HG03432 (cell line): Measurements from ENCODE around the gene PTP4A1.
A peak's percentile ranks its signal among the peaks of the same experiment; 100 is the strongest.
"Not testable (repeated sequence)": the region's sequence is repeated elsewhere in the genome, so short reads cannot be mapped to it uniquely, and the experiment has no call there.

Experiments
- ATAC-seq: cut with Tn5 transposase; IDR thresholded peaks from one replicate; pipeline ENCODE4 v1.9.1; 2021; ENCODE audit warnings: mild to moderate bottlenecking, moderate library complexity; ENCODE audit not compliant: unreplicated experiment

Gene PTP4A1

GRCh38 chr6:63581355-63582013 lies 9.2 kb downstream of the PTP4A1 start:
- ATAC-seq, result no peak

- ATAC-seq, result no peak
Observed at GRCh38 chr6:63582579-63583231, 10.4 kb downstream of the PTP4A1 start.

- ATAC-seq, result no peak
Observed at GRCh38 chr6:63584125-63584514, 11.8 kb downstream of the PTP4A1 start.

- no peak for ATAC-seq
Observed at GRCh38 chr6:63584566-63584965, 12.3 kb downstream of the PTP4A1 start.

GRCh38 chr6:63585652-63586051 lies 13.4 kb downstream of the PTP4A1 start:
- ATAC-seq, result not testable (repeated sequence)

GRCh38 chr6:63589952-63590411 lies 17.7 kb downstream of the PTP4A1 start:
- ATAC-seq, result no peak

- no peak for ATAC-seq
Observed at GRCh38 chr6:63592886-63593285, 20.6 kb downstream of the PTP4A1 start.

- no peak for ATAC-seq
Observed at GRCh38 chr6:63597141-63598048, 25.1 kb downstream of the PTP4A1 start.

- peak; percentile 100 for ATAC-seq
Observed at GRCh38 chr6:63598049-63599036, 26.1 kb downstream of the PTP4A1 start.

- ATAC-seq, result no peak
Observed at GRCh38 chr6:63599243-63599642, 27.0 kb downstream of the PTP4A1 start.

- no peak for ATAC-seq
Observed at GRCh38 chr6:63600136-63600535, 27.9 kb downstream of the PTP4A1 start.

- ATAC-seq, result no peak
Observed at GRCh38 chr6:63609231-63609630, 37.0 kb downstream of the PTP4A1 start.

GRCh38 chr6:63610944-63611343 lies 38.7 kb downstream of the PTP4A1 start:
- no peak for ATAC-seq

GRCh38 chr6:63611560-63611959 lies 39.3 kb downstream of the PTP4A1 start:
- no peak for ATAC-seq

- no peak for ATAC-seq
Observed at GRCh38 chr6:63615590-63615989, 43.3 kb downstream of the PTP4A1 start.
